Measurements from ENCODE around the gene VPS26C. TPM values are rescaled to one million over a fixed set of nuclear protein-coding genes. Genes with fewer than 3 reads are reported as not detected.

The VPS26C gene
- total RNA-seq, 6 experiments from 2014 or later: 27.4 to 52.3 (median 31.3) TPM

DNA sequence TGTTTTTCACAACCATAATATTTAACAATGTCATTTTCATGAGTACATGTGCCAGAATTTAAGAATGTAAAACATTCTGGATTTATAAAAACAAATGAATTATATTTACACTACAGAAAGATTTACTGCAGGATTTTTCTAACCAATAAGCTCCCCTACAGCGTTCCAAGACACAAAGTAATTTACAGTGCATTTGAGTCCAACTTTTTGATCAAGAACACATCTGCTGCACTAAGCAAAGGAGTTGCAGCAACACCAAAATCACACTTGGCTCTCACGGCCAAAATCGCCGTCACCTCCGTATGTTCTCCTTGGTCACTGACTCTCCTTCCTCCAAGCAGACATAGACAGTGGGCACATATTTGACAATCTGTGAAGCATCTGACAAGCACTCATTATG lies 7.7 kb downstream of the VPS26C start:
- TF ChIP-seq CTCF (IDR thresholded peaks at IDR 0.05): no peak
- TF ChIP-seq POLR2A (IDR thresholded peaks at IDR 0.05): no peak
- H3K4me3 ChIP-seq: no peak overlapping the region
- ATAC-seq (no peak), DNase-seq (no peak)
- 92% methylated on average over 5 of the region's 5 CpGs for WGBS (ENCODE audit: insufficient coverage, low coverage, low lambda C conversion rate, missing lambda C conversion rate)
- no peaks in the 10 kb centered on the region for H3K27me3 ChIP-seq
- H3K9me3 ChIP-seq: no peaks in the 10 kb centered on the region
- intact Hi-C loops (cut with DNase I): no loop called here
- no peaks in the 10 kb centered on the region for H3K36me3 ChIP-seq
- peaks cover 0 to 11% (median 3%) of the 10 kb centered on the region in 4 donors for H3K4me1 ChIP-seq
- H3K27ac ChIP-seq: peak overlapping the region in 1 of 3 donors; percentile 92

GRCh38 chr21:37257967-37258877 lies 8.9 kb downstream of the VPS26C start:
- TF ChIP-seq CTCF (IDR thresholded peaks at IDR 0.05) (no peak), POLR2A (IDR thresholded peaks at IDR 0.05) (peak; percentile 42)
- H3K4me1 ChIP-seq: peaks cover 0 to 11% (median 3%) of the 10 kb centered on the region in 4 donors
- H3K36me3 ChIP-seq: no peaks in the 10 kb centered on the region
- no peaks in the 10 kb centered on the region for H3K9me3 ChIP-seq
- H3K27ac ChIP-seq: peak overlapping the region; percentile 83 to 92 (median 87)
- no peaks in the 10 kb centered on the region for H3K27me3 ChIP-seq
- H3K4me3 ChIP-seq: peak overlapping the region; percentile 48 to 64 (median 54)
- ATAC-seq (peak; percentile 82 to 84 (median 83)), DNase-seq (peak; percentile 81 to 89 (median 85))
- intact Hi-C loops (cut with DNase I): no loop called here
- 14% methylated on average over 24 of the region's 55 CpGs for WGBS (ENCODE audit: insufficient coverage, low coverage, low lambda C conversion rate, missing lambda C conversion rate)

DNA sequence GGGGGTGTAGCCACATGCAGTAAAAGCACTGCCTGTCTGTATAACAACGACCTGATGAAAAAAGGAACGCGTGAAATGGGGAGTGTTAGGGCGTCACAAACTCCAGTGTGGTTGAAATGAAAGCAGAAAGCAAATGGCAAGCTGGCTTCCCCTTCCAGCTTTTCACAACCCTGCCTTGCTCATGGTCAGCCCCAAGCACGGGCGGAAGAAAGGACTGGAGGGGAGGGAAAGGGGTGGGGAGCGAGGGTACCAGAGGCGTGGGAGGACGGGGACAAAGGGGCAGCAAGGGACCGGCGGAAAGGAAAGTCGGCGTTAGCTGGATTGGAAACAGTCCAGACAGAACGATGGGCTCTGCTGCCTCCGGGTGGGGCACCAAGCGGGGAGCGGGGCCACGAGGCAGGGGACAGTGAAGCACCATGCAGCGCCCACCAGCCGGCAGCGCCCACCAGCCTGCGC lies 9.6 kb downstream of the VPS26C start:
- intact Hi-C loops (cut with DNase I): no loop called here
- ATAC-seq (peak; percentile 48 to 58 (median 52)), DNase-seq (peak; percentile 55 to 68 (median 55))
- Histone ChIP-seq H3K4me1 (peaks cover 0 to 11% (median 3%) of the 10 kb centered on the region in 4 donors), H3K36me3 (no peaks in the 10 kb centered on the region), H3K27ac (peak overlapping the region; percentile 83 to 92 (median 87)), H3K27me3 (no peaks in the 10 kb centered on the region), H3K4me3 (peak overlapping the region; percentile 48 to 64 (median 54)), H3K9me3 (no peaks in the 10 kb centered on the region)
- 0% methylated on average over 15 of the region's 22 CpGs for WGBS (ENCODE audit: insufficient coverage, low coverage, low lambda C conversion rate, missing lambda C conversion rate)
- TF ChIP-seq POLR2A (IDR thresholded peaks at IDR 0.05): no peak
- no peak for TF ChIP-seq CTCF (IDR thresholded peaks at IDR 0.05)

- Histone ChIP-seq H3K36me3 (no peaks in the 10 kb centered on the region), H3K9me3 (no peaks in the 10 kb centered on the region), H3K27ac (no peak overlapping the region), H3K27me3 (no peaks in the 10 kb centered on the region), H3K4me1 (peaks cover 0 to 17% (median 3%) of the 10 kb centered on the region in 4 donors), H3K4me3 (no peak overlapping the region)
- no peak for TF ChIP-seq CTCF (IDR thresholded peaks at IDR 0.05)
- no peak for TF ChIP-seq POLR2A (IDR thresholded peaks at IDR 0.05)
- DNase-seq (no peak), ATAC-seq (no peak)
- intact Hi-C loops (cut with DNase I): no loop called here
- WGBS (ENCODE audit: insufficient coverage, low coverage, low lambda C conversion rate, missing lambda C conversion rate): 87% methylated on average over 4 of the region's 6 CpGs
Measured at GRCh38 chr21:37253991-37254390, 13.1 kb downstream of the VPS26C start.

Measured in right lobe of liver (tissue), 6 donors.